Body of pancreas (tissue), 4 donors: ENCODE results near the gene OR2A14. TPM values are rescaled to one million over a fixed set of nuclear protein-coding genes. Genes with fewer than 3 reads are reported as not detected.
"Not testable (repeated sequence)": the region's sequence is repeated elsewhere in the genome, so short reads cannot be mapped to it uniquely, and the experiment has no call there.

Experiments
- ATAC-seq: fragments of 150-250 bp; one replicate; pipeline ENCODE4 v1.9.1; 2016
- DNase-seq, 4 donors: peaks; one replicate each; pipeline ENCODE4 v3.0.0-alpha.2; 2019
- H3K27ac ChIP-seq, 4 donors: fragments of 200-600 bp; sonication (generic); 1 replicate in 3 of 4; 2 replicates in 1 of 4; pipeline versions ENCODE4 v1.5.1 to v1.6.1; 2016 to 2019; ENCODE audit warnings: mild to moderate bottlenecking in 1 of 4, mixed read lengths in 1 of 4, moderate library complexity in 1 of 4
- H3K27me3 ChIP-seq, 2 donors: fragments of 200-600 bp; sonication (generic); one replicate each; pipeline ENCODE4 v1.6.0; 2016; ENCODE audit warnings: mild to moderate bottlenecking in 1 of 2
- H3K36me3 ChIP-seq, 2 donors: fragments of 200-600 bp; sonication (generic); replicated peaks in 1 of 2; 2 replicates each; pipeline ENCODE4 v1.5.1; 2016; ENCODE audit warnings: low read depth in 2 of 2; ENCODE audit not compliant: insufficient read depth in 1 of 2
- H3K4me1 ChIP-seq: fragments of 200-600 bp; sonication (generic); one replicate; pipeline ENCODE4 v1.6.0; 2016
- H3K4me3 ChIP-seq, 2 donors: fragments of 200-600 bp; sonication (generic); 1 replicate in 1 of 2; 2 replicates in 1 of 2; pipeline ENCODE4 v1.5.1; 2016 to 2019
- H3K9me3 ChIP-seq, 3 donors: fragments of 200-600 bp; sonication (generic); 1 replicate in 2 of 3; 2 replicates in 1 of 3; pipeline ENCODE4 v1.5.1; 2016
- CTCF ChIP-seq, 7 experiments: fragments of 450-650 bp in 4 of 7; fragments of 200-600 bp in 3 of 7; sonication (generic) in 3 of 7; IDR thresholded peaks; one replicate each; pipeline ENCODE4 v1.5.1; 2016 to 2019; ENCODE audit warnings: antibody characterized with exemption in 7 of 7
- POLR2A ChIP-seq, 3 donors: fragments of 450-650 bp; IDR thresholded peaks; one replicate each; pipeline ENCODE4 v1.6.1; 2016; ENCODE audit warnings: antibody characterized with exemption in 3 of 3, mild to moderate bottlenecking in 2 of 3
- WGBS, 2 donors: methylation state at CpG; one replicate each; pipeline ENCODE4 v1.1.5; 2017; 5-methylcytosine and 5-hydroxymethylcytosine counted together
- intact Hi-C: fragments of 100-400 bp; cut with DNase I; formaldehyde crosslinking; loops from one replicate; pipeline ENCODE4 v1.15.1; 2023
- total RNA-seq, 2 donors: library from RNA; depleted of rRNA; stranded (reverse); fragments of >200 nt; gene quantifications; one replicate each; pipeline ENCODE4 v1.1.0, GENCODE V29; 2016

The OR2A14 gene
- total RNA-seq, 2 donors from 2014 or later = not detected

GRCh38 chr7:144142187-144142586, 19.2 kb downstream of the OR2A14 start:
- H3K27ac ChIP-seq = no peak overlapping the region
- intact Hi-C loops = no loop called here
- H3K4me3 ChIP-seq = no peak overlapping the region
- H3K27me3 ChIP-seq = no peaks in the 10 kb centered on the region
- ATAC-seq = no peak
- H3K9me3 ChIP-seq = peaks cover 0 to 7% (median 0%) of the 10 kb centered on the region in 3 donors
- H3K4me1 ChIP-seq = no peaks in the 10 kb centered on the region
- TF ChIP-seq POLR2A (IDR thresholded peaks at IDR 0.05) (no peak), CTCF (IDR thresholded peaks at IDR 0.05) (no peak)
- DNase-seq = no peak
- H3K36me3 ChIP-seq = no peaks in the 10 kb centered on the region
- WGBS, 2 donors = 81 to 90% methylated on average over 3 of the region's 3 CpGs

GRCh38 chr7:144144426-144144825, 21.4 kb downstream of the OR2A14 start:
- Histone ChIP-seq H3K4me3 (no peak overlapping the region), H3K27me3 (no peaks in the 10 kb centered on the region), H3K27ac (no peak overlapping the region), H3K4me1 (no peaks in the 10 kb centered on the region), H3K9me3 (peaks cover 0 to 17% (median 0%) of the 10 kb centered on the region in 3 donors), H3K36me3 (no peaks in the 10 kb centered on the region)
- no peak for DNase-seq
- intact Hi-C loops = no loop called here
- WGBS, 2 donors = 83 to 94% methylated on average over 3 of the region's 3 CpGs
- TF ChIP-seq POLR2A (IDR thresholded peaks at IDR 0.05) = no peak
- TF ChIP-seq CTCF (IDR thresholded peaks at IDR 0.05) = no peak
- no peak for ATAC-seq

GRCh38 chr7:144148224-144148827, 25.4 kb downstream of the OR2A14 start:
- ATAC-seq = no peak
- H3K4me3 ChIP-seq = no peak overlapping the region
- H3K9me3 ChIP-seq = peaks cover 0 to 17% (median 0%) of the 10 kb centered on the region in 3 donors
- DNase-seq = no peak
- no peaks in the 10 kb centered on the region for H3K27me3 ChIP-seq
- WGBS, 2 donors = 61 to 72% methylated on average over 2 of the region's 2 CpGs
- H3K36me3 ChIP-seq = no peaks in the 10 kb centered on the region
- H3K27ac ChIP-seq = no peak overlapping the region
- TF ChIP-seq CTCF (IDR thresholded peaks at IDR 0.05) (no peak), POLR2A (IDR thresholded peaks at IDR 0.05) (no peak)
- no peaks in the 10 kb centered on the region for H3K4me1 ChIP-seq
- intact Hi-C loops = no loop called here

GRCh38 chr7:144158861-144159260, 35.9 kb downstream of the OR2A14 start:
- intact Hi-C loops = no loop called here
- TF ChIP-seq CTCF (IDR thresholded peaks at IDR 0.05) (no peak), POLR2A (IDR thresholded peaks at IDR 0.05) (no peak)

GRCh38 chr7:144164784-144165183, 41.8 kb downstream of the OR2A14 start:
- H3K36me3 ChIP-seq = no peaks in the 10 kb centered on the region
- H3K27me3 ChIP-seq = no peaks in the 10 kb centered on the region
- H3K4me1 ChIP-seq = no peaks in the 10 kb centered on the region
- DNase-seq = no peak
- H3K27ac ChIP-seq = no peak overlapping the region
- no peak overlapping the region for H3K4me3 ChIP-seq
- H3K9me3 ChIP-seq = no peaks in the 10 kb centered on the region
- TF ChIP-seq POLR2A (IDR thresholded peaks at IDR 0.05) (no peak), CTCF (IDR thresholded peaks at IDR 0.05) (no peak)
- ATAC-seq = no peak
- intact Hi-C loops = no loop called here
- 75 to 80% methylated on average over 2 of the region's 2 CpGs for WGBS, 2 donors

More at GRCh38 chr7:144158861-144159260, 35.9 kb downstream of the OR2A14 start:
- DNase-seq (no peak), ATAC-seq (no peak)
- H3K9me3 ChIP-seq = no peaks in the 10 kb centered on the region
- H3K36me3 ChIP-seq = no peaks in the 10 kb centered on the region
- H3K27me3 ChIP-seq = no peaks in the 10 kb centered on the region
- H3K4me3 ChIP-seq = no peak overlapping the region
- H3K27ac ChIP-seq = no peak overlapping the region
- 88 to 96% methylated on average over 1 of the region's 1 CpG for WGBS, 2 donors
- no peaks in the 10 kb centered on the region for H3K4me1 ChIP-seq

GRCh38 chr7:144171594-144172350, 48.8 kb downstream of the OR2A14 start:
- H3K36me3 ChIP-seq, H3K4me1 ChIP-seq, ATAC-seq, DNase-seq, H3K27me3 ChIP-seq, H3K4me3 ChIP-seq, H3K9me3 ChIP-seq, intact Hi-C loops, H3K27ac ChIP-seq: not testable (repeated sequence)
- WGBS, 2 donors = 73 to 78% methylated on average over 4 of the region's 4 CpGs
